IPS-15b (cell line): Measurements from ENCODE around the gene TERT.
A peak's percentile ranks its signal among the peaks of the same experiment; 100 is the strongest.

Experiments used
- H3K27me3 ChIP-seq: one replicate; pipeline ENCODE4 v1.6.1; 2013; ENCODE audit warnings: low read length; ENCODE audit not compliant: control insufficient read depth, insufficient read depth
- H3K36me3 ChIP-seq: one replicate; pipeline ENCODE4 v1.6.1; 2013; ENCODE audit warnings: low read length; ENCODE audit not compliant: control insufficient read depth, insufficient read depth
- H3K4me1 ChIP-seq: one replicate; pipeline ENCODE4 v1.6.1; 2013; ENCODE audit warnings: mild to moderate bottlenecking, low read length; ENCODE audit not compliant: control insufficient read depth, insufficient read depth
- H3K4me3 ChIP-seq: one replicate; pipeline ENCODE4 v1.5.1; 2013; ENCODE audit warnings: low read depth, low read length
- H3K9ac ChIP-seq: one replicate; pipeline ENCODE4 v1.6.1; 2013; ENCODE audit warnings: low read depth, mild to moderate bottlenecking, low read length
- H3K9me3 ChIP-seq: one replicate; pipeline ENCODE4 v1.6.1; 2013; ENCODE audit warnings: mild to moderate bottlenecking, low read length; ENCODE audit not compliant: control insufficient read depth, insufficient read depth

Gene TERT

GRCh38 chr5:1322036-1322900, 27.4 kb upstream of the TERT start:
- no peak overlapping the region for H3K9ac ChIP-seq
- H3K36me3 ChIP-seq, result peaks cover 68% of the 10 kb centered on the region
- H3K4me1 ChIP-seq, result no peaks in the 10 kb centered on the region
- no peaks in the 10 kb centered on the region for H3K9me3 ChIP-seq
- H3K27me3 ChIP-seq, result no peaks in the 10 kb centered on the region
- no peak overlapping the region for H3K4me3 ChIP-seq

- no peak overlapping the region for H3K4me3 ChIP-seq
- peaks cover 68% of the 10 kb centered on the region for H3K36me3 ChIP-seq
- H3K4me1 ChIP-seq, result peaks cover 2% of the 10 kb centered on the region
- H3K9me3 ChIP-seq, result no peaks in the 10 kb centered on the region
- no peak overlapping the region for H3K9ac ChIP-seq
- H3K27me3 ChIP-seq, result no peaks in the 10 kb centered on the region
These were observed 26.7 kb upstream of the TERT start for GRCh38 chr5:1321576-1321975.

GRCh38 chr5:1320436-1321344, 25.8 kb upstream of the TERT start:
- Histone ChIP-seq H3K4me1 (peaks cover 7% of the 10 kb centered on the region), H3K36me3 (peaks cover 66% of the 10 kb centered on the region), H3K27me3 (no peaks in the 10 kb centered on the region), H3K9ac (no peak overlapping the region), H3K9me3 (no peaks in the 10 kb centered on the region), H3K4me3 (no peak overlapping the region)

- Histone ChIP-seq H3K4me1 (peaks cover 12% of the 10 kb centered on the region), H3K36me3 (peaks cover 55% of the 10 kb centered on the region), H3K9ac (no peak overlapping the region), H3K9me3 (no peaks in the 10 kb centered on the region), H3K27me3 (no peaks in the 10 kb centered on the region), H3K4me3 (no peak overlapping the region)
These were observed 24.8 kb upstream of the TERT start for GRCh38 chr5:1319436-1320256.

- no peak overlapping the region for H3K4me3 ChIP-seq
- H3K27me3 ChIP-seq, result no peaks in the 10 kb centered on the region
- peaks cover 50% of the 10 kb centered on the region for H3K36me3 ChIP-seq
- H3K9ac ChIP-seq, result no peak overlapping the region
- H3K4me1 ChIP-seq, result peaks cover 12% of the 10 kb centered on the region
- H3K9me3 ChIP-seq, result no peaks in the 10 kb centered on the region
These were observed 23.9 kb upstream of the TERT start for GRCh38 chr5:1318659-1319251.

- Histone ChIP-seq H3K36me3 (peaks cover 45% of the 10 kb centered on the region), H3K4me1 (peaks cover 12% of the 10 kb centered on the region), H3K9me3 (no peaks in the 10 kb centered on the region), H3K9ac (no peak overlapping the region), H3K4me3 (no peak overlapping the region), H3K27me3 (no peaks in the 10 kb centered on the region)
These were observed 23.2 kb upstream of the TERT start for GRCh38 chr5:1317921-1318565.

- peaks cover 37% of the 10 kb centered on the region for H3K36me3 ChIP-seq
- no peak overlapping the region for H3K4me3 ChIP-seq
- H3K27me3 ChIP-seq, result no peaks in the 10 kb centered on the region
- H3K4me1 ChIP-seq, result peaks cover 12% of the 10 kb centered on the region
- H3K9me3 ChIP-seq, result no peaks in the 10 kb centered on the region
- H3K9ac ChIP-seq, result no peak overlapping the region
These were observed 21.9 kb upstream of the TERT start for GRCh38 chr5:1316588-1317340.

- no peak overlapping the region for H3K9ac ChIP-seq
- no peaks in the 10 kb centered on the region for H3K9me3 ChIP-seq
- H3K27me3 ChIP-seq, result no peaks in the 10 kb centered on the region
- H3K36me3 ChIP-seq, result peaks cover 29% of the 10 kb centered on the region
- H3K4me1 ChIP-seq, result peaks cover 12% of the 10 kb centered on the region
- peak overlapping the region; percentile 18 for H3K4me3 ChIP-seq
These were observed 21.1 kb upstream of the TERT start for GRCh38 chr5:1315709-1316587.

- no peaks in the 10 kb centered on the region for H3K9me3 ChIP-seq
- no peak overlapping the region for H3K4me3 ChIP-seq
- no peaks in the 10 kb centered on the region for H3K27me3 ChIP-seq
- H3K9ac ChIP-seq, result no peak overlapping the region
- peaks cover 21% of the 10 kb centered on the region for H3K36me3 ChIP-seq
- peaks cover 12% of the 10 kb centered on the region for H3K4me1 ChIP-seq
These were observed 20.3 kb upstream of the TERT start for GRCh38 chr5:1315018-1315708.
